GM12891 (cell line): ENCODE results near the gene CEMIP.

Experiments used
- PAX5 ChIP-seq: IDR thresholded peaks from 2 replicates; pipeline ENCODE4 v1.6.1; 2011; ENCODE audit warnings: low read length, moderate library complexity, mild to moderate bottlenecking; ENCODE audit not compliant: insufficient read depth, severe bottlenecking
- POLR2A ChIP-seq: IDR thresholded peaks from 2 replicates; pipeline ENCODE4 v1.6.1; 2011; ENCODE audit warnings: low read depth, low read length, control low read depth
- POLR2AphosphoS5 ChIP-seq: IDR thresholded peaks from 2 replicates; pipeline ENCODE4 v1.6.1; 2011; ENCODE audit warnings: low read depth, low read length, control low read depth
- POU2F2 ChIP-seq: IDR thresholded peaks from 2 replicates; pipeline ENCODE4 v1.6.1; 2011; ENCODE audit warnings: low read depth, mild to moderate bottlenecking, control low read depth, low read length, moderate library complexity
- SPI1 ChIP-seq: IDR thresholded peaks from 2 replicates; pipeline ENCODE4 v1.6.1; 2011; ENCODE audit warnings: low read depth, low read length, control low read depth
- TAF1 ChIP-seq: IDR thresholded peaks from 2 replicates; pipeline ENCODE4 v1.6.1; 2011; ENCODE audit warnings: low read depth, low read length, control low read depth

DNA sequence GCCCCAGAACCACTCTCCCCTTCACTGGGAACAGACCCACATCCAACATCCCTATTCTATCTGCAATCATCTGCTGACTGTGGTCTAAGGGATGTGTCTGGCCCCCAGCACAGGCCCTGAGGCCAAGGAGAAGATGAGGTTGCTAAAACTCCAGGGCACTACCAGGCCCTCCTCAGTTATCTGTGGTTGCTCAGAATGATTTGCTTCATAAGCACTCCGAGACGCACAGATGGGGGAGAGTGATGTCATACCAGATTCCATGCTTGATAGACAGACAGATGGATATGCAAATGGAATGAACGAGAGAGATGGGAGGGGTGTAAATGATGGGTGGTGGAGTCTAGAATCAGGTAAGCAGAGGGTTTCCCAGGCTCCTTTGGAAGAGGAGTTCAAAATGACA lies 57.8 kb downstream of the CEMIP start:
- TF ChIP-seq TAF1 = no peak
- no peak for TF ChIP-seq POU2F2
- TF ChIP-seq POLR2A = no peak
- TF ChIP-seq PAX5 = no peak
- TF ChIP-seq POLR2AphosphoS5 = no peak
- no peak for TF ChIP-seq SPI1
